Measurements from ENCODE around the gene IL11RA.
"Not testable (repeated sequence)": the region's sequence is repeated elsewhere in the genome, so short reads cannot be mapped to it uniquely, and the experiment has no call there.

IL11RA gene

DNA sequence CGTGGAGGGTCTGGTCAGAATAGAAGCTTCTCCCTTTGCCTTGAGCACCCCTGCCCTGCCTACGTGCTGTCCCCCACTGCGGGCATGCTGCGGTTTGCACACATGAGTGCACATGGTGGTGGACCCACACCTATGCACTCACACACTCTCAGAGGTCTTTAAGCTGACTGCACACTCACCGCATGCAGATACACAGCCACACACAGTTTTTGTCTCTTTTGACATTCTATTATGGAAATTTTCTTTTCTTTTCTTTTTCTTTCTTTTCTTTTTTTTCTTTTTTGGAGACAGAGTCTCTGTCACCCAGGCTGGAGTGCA, 22.5 kb upstream of the IL11RA start:
- no peak for DNase-seq (ENCODE audit: low read depth, low spot score)

- no peak for DNase-seq (ENCODE audit: low read depth, low spot score)
Measured at GRCh38 chr9:34630402-34631154, 21.4 kb upstream of the IL11RA start.

- DNase-seq (ENCODE audit: low read depth, low spot score) = no peak
Measured at GRCh38 chr9:34633166-34633565, 18.8 kb upstream of the IL11RA start.

DNA sequence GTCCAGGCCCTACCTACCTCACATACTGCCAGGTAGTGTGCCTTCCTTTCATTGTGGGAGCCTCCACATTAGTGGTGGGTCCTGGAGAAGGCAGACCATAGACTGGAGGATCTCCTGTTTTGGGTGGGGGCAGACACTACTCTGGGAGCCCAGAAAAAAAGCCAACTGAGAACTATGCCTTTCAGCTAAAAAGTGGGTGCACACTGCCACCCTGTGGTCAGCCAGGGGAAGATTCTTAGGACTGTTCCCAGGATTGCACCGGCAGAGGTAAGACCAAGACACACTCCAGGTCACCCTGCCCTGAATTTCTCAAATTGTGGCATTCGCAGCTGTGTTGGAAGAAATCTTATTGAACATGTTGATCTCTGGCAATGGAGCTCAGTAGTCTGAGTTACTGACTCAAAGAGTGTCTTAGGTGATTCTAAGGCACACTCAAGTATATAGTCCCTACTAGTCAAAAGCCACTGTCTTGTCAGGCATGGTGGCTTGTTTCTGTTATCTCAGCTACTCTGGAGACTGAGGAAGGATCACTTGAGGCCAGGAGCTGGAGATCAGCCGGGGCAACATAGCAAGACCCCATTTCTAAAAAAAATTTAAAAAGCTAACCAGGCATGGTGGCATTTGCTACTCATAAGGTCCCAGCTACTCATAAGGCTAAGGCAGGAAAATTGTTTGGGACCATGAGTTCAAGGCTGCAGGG, 18.0 kb upstream of the IL11RA start:
- DNase-seq (ENCODE audit: low read depth, low spot score) = no peak

- no peak for DNase-seq (ENCODE audit: low read depth, low spot score)
Measured at GRCh38 chr9:34634551-34635248, 17.3 kb upstream of the IL11RA start.

DNA sequence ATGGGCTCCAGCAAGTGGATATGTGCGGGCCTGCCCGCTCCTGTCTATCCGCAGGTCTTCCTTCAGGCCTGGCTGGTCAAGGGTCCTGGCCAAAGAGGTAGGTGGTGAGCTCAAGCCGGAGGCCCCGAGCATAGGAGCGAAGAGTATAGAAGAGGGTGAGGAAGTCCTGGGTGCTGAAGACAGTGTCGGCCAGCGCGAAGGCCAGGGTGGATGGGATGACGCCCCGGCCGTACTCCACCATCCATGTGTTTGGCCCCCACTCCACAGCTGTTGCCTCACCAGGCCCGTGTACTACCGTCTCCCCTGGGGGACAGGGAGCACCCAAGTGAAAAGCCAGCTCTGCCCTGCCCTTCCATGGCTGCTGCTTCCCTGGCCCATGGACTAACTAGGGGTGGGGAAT, 16.4 kb upstream of the IL11RA start:
- DNase-seq (ENCODE audit: low read depth, low spot score) = no peak

- no peak for DNase-seq (ENCODE audit: low read depth, low spot score)
Measured at GRCh38 chr9:34636791-34637355, 15.1 kb upstream of the IL11RA start.

DNA sequence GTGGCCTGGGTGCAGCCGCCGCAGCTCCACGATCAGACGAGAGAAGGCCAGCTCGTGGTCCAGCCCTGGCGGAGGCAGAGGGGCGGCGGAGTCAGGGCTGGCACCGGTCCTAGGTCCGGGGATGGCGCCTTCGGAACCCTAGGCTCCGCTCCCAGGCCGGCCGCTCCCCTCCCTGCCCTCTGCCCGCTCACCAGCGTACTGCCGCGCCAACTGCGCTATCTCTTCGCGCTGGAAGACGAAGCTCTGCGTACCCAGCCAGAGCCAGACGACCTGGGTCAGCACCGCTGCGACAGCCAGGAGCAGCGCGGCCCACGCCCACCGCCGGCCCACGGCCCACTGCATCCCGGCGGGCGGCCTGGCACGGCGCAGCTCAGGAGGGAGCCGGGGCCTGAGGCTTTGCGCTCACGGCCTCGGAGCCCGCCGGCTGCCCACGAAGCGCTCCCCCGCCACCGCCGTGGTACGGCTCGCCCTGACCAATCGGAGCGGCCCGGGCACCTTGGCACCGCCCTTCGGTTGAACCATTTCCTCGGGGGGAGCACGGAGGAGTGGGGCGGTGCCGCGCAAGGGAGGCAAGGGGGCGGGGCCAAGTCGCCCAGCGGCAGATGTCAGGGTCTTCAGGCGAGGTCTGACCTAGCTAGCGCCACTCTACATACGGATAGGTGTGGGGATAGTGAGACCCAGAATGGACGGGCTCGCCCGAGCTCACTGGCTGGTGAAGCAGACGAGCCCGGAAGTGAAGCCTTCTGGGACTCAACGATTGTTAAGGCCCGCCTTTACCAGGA, 14.4 kb upstream of the IL11RA start, which contains the start of gene SIGMAR1:
TSS of gene SIGMAR1 (minus strand) at position 432 of the 782 bp plus-strand sequence. CDS start at position 342, 90 bp downstream.
- DNase-seq (ENCODE audit: low read depth, low spot score) = peak; percentile 75

DNA sequence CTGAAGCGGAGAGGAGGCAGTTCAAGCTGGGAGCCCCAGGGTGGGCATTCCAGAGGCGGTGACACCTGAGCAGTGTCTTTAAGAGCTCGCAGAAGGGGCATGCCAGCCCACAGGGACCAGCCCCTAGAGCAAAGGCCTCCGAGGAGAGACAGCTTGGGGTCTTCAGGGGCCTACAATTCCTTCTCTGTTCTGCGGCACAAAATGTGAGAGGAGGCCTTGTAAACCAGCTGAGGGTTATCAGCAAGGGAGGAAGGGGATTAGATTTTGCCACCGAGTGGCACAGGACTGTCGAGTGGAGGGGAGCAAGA, 13.9 kb upstream of the IL11RA start:
- DNase-seq (ENCODE audit: low read depth, low spot score) = no peak

DNA sequence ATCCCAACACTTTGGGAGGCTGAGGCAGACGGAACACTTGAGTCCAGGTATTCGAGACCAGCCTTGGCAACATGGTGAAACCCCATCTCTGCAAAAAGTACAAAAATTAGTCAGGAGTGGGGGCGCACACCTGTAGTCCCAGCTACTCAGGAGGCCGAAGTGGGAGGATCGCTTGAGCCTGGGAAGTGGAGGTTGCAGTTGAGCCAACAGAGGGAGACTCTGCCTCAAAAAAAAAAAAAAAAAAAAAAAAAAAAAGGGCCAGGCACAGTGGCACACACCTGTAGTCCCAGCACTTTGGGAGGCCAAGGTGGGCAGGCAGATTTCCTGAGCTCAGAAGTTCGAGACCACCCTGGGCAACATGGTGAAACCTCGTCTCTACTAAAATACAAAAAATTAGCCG, 12.7 kb upstream of the IL11RA start:
- not testable (repeated sequence) for DNase-seq (ENCODE audit: low read depth, low spot score)

DNA sequence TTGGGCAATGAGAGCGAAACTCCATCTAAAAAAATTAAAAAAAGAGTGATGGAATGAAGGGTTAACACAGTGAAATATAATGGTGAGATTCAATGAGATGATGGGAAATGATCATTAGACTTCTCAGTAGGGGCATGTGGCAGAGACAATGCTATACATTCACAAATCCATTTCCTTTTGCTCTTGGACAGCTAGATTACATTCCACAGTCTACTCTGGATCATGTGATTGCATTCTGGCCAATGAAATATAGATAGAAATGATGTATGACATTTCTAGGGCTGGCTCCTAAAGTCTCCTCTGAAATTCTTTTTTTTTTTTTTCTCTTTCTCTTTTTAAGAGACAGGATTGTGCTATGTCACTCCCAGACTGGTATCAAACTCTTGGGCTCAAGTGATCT, 9.3 kb upstream of the IL11RA start:
- DNase-seq (ENCODE audit: low read depth, low spot score) = no peak

- no peak for DNase-seq (ENCODE audit: low read depth, low spot score)
Measured at GRCh38 chr9:34644766-34645314, 7.1 kb upstream of the IL11RA start.

GRCh38 chr9:34646211-34647083, 5.5 kb upstream of the IL11RA start, which contains the start of gene GALT:
TSS of gene GALT (plus strand) at chr9:34646675. CDS start at chr9:34646705, 30 bp downstream.
- peak; percentile 49 for DNase-seq (ENCODE audit: low read depth, low spot score)

- DNase-seq (ENCODE audit: low read depth, low spot score) = no peak
Measured at GRCh38 chr9:34647084-34647403, 4.9 kb upstream of the IL11RA start.

DNA sequence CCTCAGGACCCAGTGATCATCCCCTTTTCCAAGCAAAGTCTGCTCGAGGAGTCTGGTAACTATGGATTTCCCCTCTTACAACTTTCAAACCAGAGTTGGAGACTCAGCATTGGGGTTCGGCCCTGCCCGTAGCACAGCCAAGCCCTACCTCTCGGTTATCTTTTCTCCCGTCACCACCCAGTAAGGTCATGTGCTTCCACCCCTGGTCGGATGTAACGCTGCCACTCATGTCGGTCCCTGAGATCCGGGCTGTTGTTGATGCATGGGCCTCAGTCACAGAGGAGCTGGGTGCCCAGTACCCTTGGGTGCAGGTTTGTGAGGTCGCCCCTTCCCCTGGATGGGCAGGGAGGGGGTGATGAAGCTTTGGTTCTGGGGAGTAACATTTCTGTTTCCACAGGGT, 4.3 kb upstream of the IL11RA start:
- DNase-seq (ENCODE audit: low read depth, low spot score) = no peak

DNA sequence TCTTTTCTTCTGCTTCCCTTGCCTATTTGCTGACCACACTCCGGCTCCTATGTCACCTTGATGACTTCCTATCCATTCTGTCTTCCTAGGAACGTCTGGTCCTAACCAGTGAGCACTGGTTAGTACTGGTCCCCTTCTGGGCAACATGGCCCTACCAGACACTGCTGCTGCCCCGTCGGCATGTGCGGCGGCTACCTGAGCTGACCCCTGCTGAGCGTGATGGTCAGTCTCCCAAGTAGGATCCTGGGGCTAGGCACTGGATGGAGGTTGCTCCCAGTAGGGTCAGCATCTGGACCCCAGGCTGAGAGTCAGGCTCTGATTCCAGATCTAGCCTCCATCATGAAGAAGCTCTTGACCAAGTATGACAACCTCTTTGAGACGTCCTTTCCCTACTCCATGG, 3.3 kb upstream of the IL11RA start:
- no peak for DNase-seq (ENCODE audit: low read depth, low spot score)

DNA sequence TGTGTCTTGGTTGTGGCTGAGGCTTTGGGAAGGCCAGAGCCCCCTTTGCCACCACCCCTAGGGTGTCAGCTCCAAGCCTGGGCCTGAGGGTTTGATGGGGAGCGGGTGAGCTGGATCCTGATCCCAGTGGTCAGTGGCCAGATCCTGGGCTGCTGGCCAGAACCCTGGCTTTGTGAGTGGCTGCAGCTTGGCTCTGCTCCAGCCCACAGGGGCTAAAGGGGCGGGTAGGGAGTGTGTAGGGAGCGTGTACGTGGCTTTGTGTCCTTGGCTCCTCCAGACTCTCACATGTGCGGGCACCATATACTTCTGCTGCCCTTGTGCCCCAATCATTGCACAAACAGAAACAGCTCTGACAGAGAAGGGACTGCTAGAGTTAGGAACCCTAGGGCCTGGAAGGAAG, 1.2 kb upstream of the IL11RA start:
- no peak for DNase-seq (ENCODE audit: low read depth, low spot score)

DNA sequence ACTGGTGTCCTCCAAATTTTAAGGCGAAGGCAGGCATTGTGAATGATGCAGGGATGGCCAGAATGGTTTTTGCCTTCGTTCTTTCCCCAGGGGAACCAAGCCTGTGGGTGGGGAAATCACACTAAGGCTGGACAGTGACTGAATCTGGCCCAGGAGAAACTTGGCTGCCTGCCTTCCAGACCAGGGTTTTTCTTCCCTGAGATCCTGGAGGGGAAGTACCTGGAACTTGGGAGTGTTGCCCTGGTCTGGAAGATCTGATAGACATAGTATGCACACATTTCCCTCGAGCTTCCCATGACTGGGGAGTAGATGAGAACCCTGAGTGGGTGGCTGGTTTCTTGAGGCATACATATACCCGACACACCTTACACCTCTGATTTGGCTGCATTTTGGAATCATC, 664 bp upstream of the IL11RA start:
- DNase-seq (ENCODE audit: low read depth, low spot score) = no peak

DNA sequence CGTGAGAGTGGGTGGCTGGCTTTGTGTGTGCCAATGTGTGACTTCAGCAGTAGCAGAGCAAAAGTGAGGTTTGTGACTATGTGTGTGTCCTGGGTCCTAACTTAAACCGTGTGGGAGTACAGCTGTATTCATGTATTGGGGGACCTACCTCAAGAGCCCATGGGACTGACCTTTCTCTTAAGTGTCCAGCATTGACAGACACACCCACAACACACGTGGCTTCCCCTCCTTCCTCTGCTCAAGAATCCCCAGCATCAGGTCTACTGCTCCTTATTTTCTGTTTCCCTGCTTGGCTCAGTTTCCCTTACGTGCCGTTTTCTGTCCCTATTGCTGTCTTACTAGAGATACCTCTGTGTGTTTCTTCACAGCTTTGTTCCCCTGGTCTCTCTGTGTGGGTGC, 616 bp downstream of the IL11RA start:
- no peak for DNase-seq (ENCODE audit: low read depth, low spot score)
